Caco-2 (cell line): ENCODE results near the gene MRPS10. TPM values are rescaled to one million over a fixed set of nuclear protein-coding genes. Genes with fewer than 3 reads are reported as not detected.

ENCODE experiments used
- BruUV-seq: library from RNA; stranded (reverse); fragments of 400-500 nt; replicated peaks from 2 replicates; lab custom pipeline; 2021; lab: Mats Ljungman, UMichigan
- CTCF ChIA-PET: fragments of 300-600 bp; sonication (Branson Sonifier 250); formaldehyde crosslinking; loops from one replicate; lab custom pipeline; 2022; ENCODE audit warnings: antibody characterized with exemption; lab: Charles Lee
- POLR2A ChIA-PET: fragments of 300-600 bp; sonication (Branson Sonifier 250); formaldehyde crosslinking; loops from one replicate; lab custom pipeline; 2022; ENCODE audit warnings: antibody characterized with exemption; lab: Charles Lee
- DNase-seq, 2 experiments: peaks; one replicate each; pipeline versions ENCODE4 v3.0.0 to v3.0.0-alpha.2; 2020 to 2022
- H3K27me3 ChIP-seq: replicated peaks from 2 replicates; pipeline ENCODE4 v1.6.0; 2011; ENCODE audit warnings: low read length; ENCODE audit not compliant: control insufficient read depth, insufficient read depth
- H3K36me3 ChIP-seq: 2 replicates; pipeline ENCODE4 v1.5.1; 2011; ENCODE audit warnings: low read length; ENCODE audit not compliant: control insufficient read depth, insufficient read depth
- H3K4me1 ChIP-seq: fragments of 250-450 bp; sonication (Bioruptor Pico); 2 replicates; pipeline ENCODE4 v1.5.1; 2020; ENCODE audit warnings: mild to moderate bottlenecking
- H3K4me3 ChIP-seq: 2 replicates; pipeline ENCODE4 v1.5.1; 2011; ENCODE audit warnings: low read depth, mild to moderate bottlenecking, control low read depth, low read length
- H3K9me3 ChIP-seq: fragments of 250-450 bp; sonication (Bioruptor Pico); 2 replicates; pipeline ENCODE4 v1.5.1; 2020; ENCODE audit warnings: mild to moderate bottlenecking, moderate library complexity
- H3K27ac Mint-ChIP-seq: one replicate; pipeline ENCODE4 v1.8.0; 2022; ENCODE audit warnings: mixed read lengths; ENCODE audit not compliant: unreplicated experiment
- H3K27me3 Mint-ChIP-seq: one replicate; pipeline ENCODE4 v1.8.0; 2022; ENCODE audit warnings: mixed read lengths; ENCODE audit not compliant: insufficient read depth, unreplicated experiment
- H3K36me3 Mint-ChIP-seq: one replicate; pipeline ENCODE4 v1.8.0; 2022; ENCODE audit warnings: mild to moderate bottlenecking, mixed read lengths; ENCODE audit not compliant: insufficient read depth, unreplicated experiment
- H3K4me1 Mint-ChIP-seq: one replicate; pipeline ENCODE4 v1.8.0; 2022; ENCODE audit warnings: low read depth, mixed read lengths; ENCODE audit not compliant: unreplicated experiment
- H3K4me3 Mint-ChIP-seq: one replicate; pipeline ENCODE4 v1.8.0; 2022; ENCODE audit warnings: mild to moderate bottlenecking, moderate library complexity, mixed read lengths; ENCODE audit not compliant: unreplicated experiment
- H3K9me3 Mint-ChIP-seq: one replicate; pipeline ENCODE4 v1.8.0; 2022; ENCODE audit warnings: mixed read lengths; ENCODE audit not compliant: unreplicated experiment
- CTCF ChIP-seq, 2 experiments: fragments of 200-600 bp in 1 of 2; IDR thresholded peaks; 1 replicate in 1 of 2; 2 replicates in 1 of 2; pipeline versions ENCODE4 v1.5.1 to v1.8.0; 2011 to 2022; ENCODE audit warnings: antibody characterized with exemption in 1 of 2, control low read depth in 1 of 2, inconsistent platforms in 1 of 2, low read depth in 1 of 2, low read length in 1 of 2, mild to moderate bottlenecking in 1 of 2, moderate library complexity in 1 of 2; ENCODE audit not compliant: insufficient read depth in 1 of 2, severe bottlenecking in 1 of 2, unreplicated experiment in 1 of 2
- intact Hi-C: fragments of 100-400 bp; cut with micrococcal nuclease; formaldehyde crosslinking; loops from one replicate; pipeline ENCODE4 v1.10.0; 2022; ENCODE audit not compliant: unreplicated experiment
- total RNA-seq: library from RNA; stranded (reverse); gene quantifications from 2 replicates; pipeline ENCODE4 v1.2.3, GENCODE V29; 2022

The MRPS10 gene
- total RNA-seq, 1 experiment from 2014 or later: 38.6 TPM

- H3K9me3 Mint-ChIP-seq: no peaks in the 10 kb centered on the region
- no TSS peak for BruUV-seq
- H3K36me3 Mint-ChIP-seq: no peaks in the 10 kb centered on the region
- ChIA-PET CTCF (interaction anchor here (1.8 kb wide), 1 partner anchor 32 kb away, joined by 7 read pairs; no protein-coding TSS in a partner anchor), POLR2A (no interaction called here)
- H3K4me3 Mint-ChIP-seq: no peak overlapping the region
- TF ChIP-seq CTCF (IDR thresholded peaks at IDR 0.05; ENCODE audit: insufficient read depth in 1 of 2, low read depth in 1 of 2, low read length in 1 of 2, severe bottlenecking in 1 of 2, unreplicated experiment in 1 of 2): no peak
- no peaks in the 10 kb centered on the region for H3K4me1 Mint-ChIP-seq
- no peaks in the 10 kb centered on the region for H3K36me3 ChIP-seq
- H3K4me1 ChIP-seq: peaks cover 3% of the 10 kb centered on the region; the same call in 1 of the 2 replicates
- H3K27me3 Mint-ChIP-seq: no peaks in the 10 kb centered on the region
- H3K9me3 ChIP-seq: no peaks in the 10 kb centered on the region
- H3K4me3 ChIP-seq: no peak overlapping the region
- DNase-seq: no peak
- intact Hi-C loops: no loop called here
- no peak overlapping the region for H3K27ac Mint-ChIP-seq
- no peaks in the 10 kb centered on the region for H3K27me3 ChIP-seq
Observed at GRCh38 chr6:42259286-42259685, 41.6 kb upstream of the MRPS10 start.

- H3K4me1 Mint-ChIP-seq: no peaks in the 10 kb centered on the region
- no peaks in the 10 kb centered on the region for H3K36me3 Mint-ChIP-seq
- ChIA-PET CTCF (no interaction called here), POLR2A (no interaction called here)
- intact Hi-C loops: no loop called here
- H3K9me3 Mint-ChIP-seq: no peaks in the 10 kb centered on the region
- BruUV-seq: no TSS peak
- Histone ChIP-seq H3K9me3 (no peaks in the 10 kb centered on the region), H3K4me1 (peaks cover 3% of the 10 kb centered on the region; the same call in 1 of the 2 replicates), H3K36me3 (no peaks in the 10 kb centered on the region), H3K4me3 (no peak overlapping the region), H3K27me3 (no peaks in the 10 kb centered on the region)
- H3K4me3 Mint-ChIP-seq: no peak overlapping the region
- H3K27ac Mint-ChIP-seq: no peak overlapping the region
- no peaks in the 10 kb centered on the region for H3K27me3 Mint-ChIP-seq
- DNase-seq: no peak
- no peak for TF ChIP-seq CTCF (IDR thresholded peaks at IDR 0.05; ENCODE audit: insufficient read depth in 1 of 2, low read depth in 1 of 2, low read length in 1 of 2, severe bottlenecking in 1 of 2, unreplicated experiment in 1 of 2)
Observed at GRCh38 chr6:42257614-42258013, 40.0 kb upstream of the MRPS10 start.

- intact Hi-C loops: no loop called here
- H3K27ac Mint-ChIP-seq: no peak overlapping the region
- Histone ChIP-seq H3K36me3 (no peaks in the 10 kb centered on the region), H3K27me3 (no peaks in the 10 kb centered on the region), H3K4me1 (peaks cover 3% of the 10 kb centered on the region; the same call in 1 of the 2 replicates), H3K9me3 (no peaks in the 10 kb centered on the region), H3K4me3 (no peak overlapping the region)
- no peak for TF ChIP-seq CTCF (IDR thresholded peaks at IDR 0.05; ENCODE audit: insufficient read depth in 1 of 2, low read depth in 1 of 2, low read length in 1 of 2, severe bottlenecking in 1 of 2, unreplicated experiment in 1 of 2)
- H3K9me3 Mint-ChIP-seq: no peaks in the 10 kb centered on the region
- no peaks in the 10 kb centered on the region for H3K36me3 Mint-ChIP-seq
- H3K27me3 Mint-ChIP-seq: no peaks in the 10 kb centered on the region
- POLR2A ChIA-PET: no interaction called here
- CTCF ChIA-PET: no interaction called here
- no TSS peak for BruUV-seq
- H3K4me1 Mint-ChIP-seq: no peaks in the 10 kb centered on the region
- DNase-seq: no peak
- no peak overlapping the region for H3K4me3 Mint-ChIP-seq
Observed at GRCh38 chr6:42257063-42257462, 39.4 kb upstream of the MRPS10 start.
